ENCODE data around the gene COL21A1. TPM values are rescaled to one million over a fixed set of nuclear protein-coding genes. Genes with fewer than 3 reads are reported as not detected.

The COL21A1 gene
- total RNA-seq, 2 experiments from 2014 or later: not detected

DNA sequence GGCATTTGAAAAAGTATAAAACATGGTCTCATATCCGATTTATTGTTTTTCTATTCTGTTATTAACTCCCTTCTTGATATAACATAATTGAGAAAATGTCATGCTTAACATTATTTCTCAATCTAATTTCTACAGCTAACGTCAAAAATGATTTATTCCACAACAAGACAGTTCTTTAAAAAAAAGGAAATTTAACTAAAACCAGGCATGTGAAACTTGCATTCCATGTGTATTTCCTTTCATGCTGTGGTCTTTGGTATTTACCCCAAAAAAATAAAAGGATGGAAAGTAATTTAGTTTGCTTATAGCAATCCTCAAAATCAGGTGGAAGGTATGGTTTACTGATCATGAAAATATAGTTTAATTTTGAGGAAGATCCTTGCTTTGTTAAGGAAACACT, 142.8 kb downstream of the COL21A1 start:
- no peak overlapping the region for H2AFZ ChIP-seq (ENCODE audit: low read length)
- H3K4me2 ChIP-seq (ENCODE audit: low read length): no peak overlapping the region
- DNase-seq (ENCODE audit: low spot score): no peak
- no peaks in the 10 kb centered on the region for H3K9me2 ChIP-seq (ENCODE audit: insufficient read depth, low read length)
- H3K4me1 ChIP-seq (ENCODE audit: insufficient read depth, low read length, poor library complexity, severe bottlenecking): no peaks in the 10 kb centered on the region
- H3K79me2 ChIP-seq (ENCODE audit: insufficient read depth, low read depth, low read length): no peaks in the 10 kb centered on the region
- H3K9me3 ChIP-seq (ENCODE audit: low read length): no peaks in the 10 kb centered on the region
- ChIA-PET POLR2A (no interaction called here), CTCF (ENCODE audit: unreplicated experiment) (no interaction called here)
- H3K36me3 ChIP-seq (ENCODE audit: insufficient read depth, low read length): no peaks in the 10 kb centered on the region
- H3K4me3 ChIP-seq (ENCODE audit: low read depth, low read length, poor library complexity, severe bottlenecking): no peak overlapping the region
- H4K20me1 ChIP-seq (ENCODE audit: insufficient read depth, low read length): no peaks in the 10 kb centered on the region
- intact Hi-C loops (cut with micrococcal nuclease; ENCODE audit: unreplicated experiment): no loop called here
- H3K27ac ChIP-seq (ENCODE audit: low read depth, low read length, poor library complexity, severe bottlenecking): no peak overlapping the region
- no TSS peak for BruUV-seq (replicated peaks)
- TF ChIP-seq, protein P1, sequence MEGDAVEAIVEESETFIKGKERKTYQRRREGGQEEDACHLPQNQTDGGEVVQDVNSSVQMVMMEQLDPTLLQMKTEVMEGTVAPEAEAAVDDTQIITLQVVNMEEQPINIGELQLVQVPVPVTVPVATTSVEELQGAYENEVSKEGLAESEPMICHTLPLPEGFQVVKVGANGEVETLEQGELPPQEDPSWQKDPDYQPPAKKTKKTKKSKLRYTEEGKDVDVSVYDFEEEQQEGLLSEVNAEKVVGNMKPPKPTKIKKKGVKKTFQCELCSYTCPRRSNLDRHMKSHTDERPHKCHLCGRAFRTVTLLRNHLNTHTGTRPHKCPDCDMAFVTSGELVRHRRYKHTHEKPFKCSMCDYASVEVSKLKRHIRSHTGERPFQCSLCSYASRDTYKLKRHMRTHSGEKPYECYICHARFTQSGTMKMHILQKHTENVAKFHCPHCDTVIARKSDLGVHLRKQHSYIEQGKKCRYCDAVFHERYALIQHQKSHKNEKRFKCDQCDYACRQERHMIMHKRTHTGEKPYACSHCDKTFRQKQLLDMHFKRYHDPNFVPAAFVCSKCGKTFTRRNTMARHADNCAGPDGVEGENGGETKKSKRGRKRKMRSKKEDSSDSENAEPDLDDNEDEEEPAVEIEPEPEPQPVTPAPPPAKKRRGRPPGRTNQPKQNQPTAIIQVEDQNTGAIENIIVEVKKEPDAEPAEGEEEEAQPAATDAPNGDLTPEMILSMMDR (conservative IDR thresholded peaks at IDR 0.05; ENCODE audit: low read length): no peak
- TF ChIP-seq EZH2phosphoT487 (IDR thresholded peaks at IDR 0.05; ENCODE audit: borderline replicate concordance, low read depth, low read length): no peak

DNA sequence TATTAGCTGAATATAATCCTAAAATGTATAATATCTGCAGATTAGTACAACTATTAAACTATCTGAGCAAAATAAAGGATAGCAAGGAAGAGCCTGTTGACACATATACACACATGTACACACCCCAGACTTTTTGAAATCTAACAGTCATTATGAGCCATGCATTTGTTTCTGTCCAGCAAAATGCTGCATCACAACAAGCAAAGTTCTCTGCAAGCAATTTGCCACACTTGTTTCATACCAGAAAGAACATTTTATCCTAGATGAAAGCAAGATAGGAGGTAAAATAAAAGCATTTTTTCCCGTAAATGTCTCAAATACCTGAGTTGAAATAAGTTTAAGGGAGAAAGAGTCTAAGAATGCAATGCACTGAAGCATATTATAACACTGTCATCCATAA, 145.2 kb downstream of the COL21A1 start:
- intact Hi-C loops (cut with micrococcal nuclease; ENCODE audit: unreplicated experiment): no loop called here
- ChIA-PET POLR2A (interaction anchor here (0.5 to 0.7 kb wide), 3 partner anchors 11 to 164 kb away, joined by 3 to 5 read pairs (median 4); no protein-coding TSS in a partner anchor), CTCF (ENCODE audit: unreplicated experiment) (no interaction called here)
- no peaks in the 10 kb centered on the region for H3K36me3 ChIP-seq (ENCODE audit: insufficient read depth, low read length)
- H3K79me2 ChIP-seq (ENCODE audit: insufficient read depth, low read depth, low read length): no peaks in the 10 kb centered on the region
- no peaks in the 10 kb centered on the region for H4K20me1 ChIP-seq (ENCODE audit: insufficient read depth, low read length)
- no peaks in the 10 kb centered on the region for H3K4me1 ChIP-seq (ENCODE audit: insufficient read depth, low read length, poor library complexity, severe bottlenecking)
- no TSS peak for BruUV-seq (replicated peaks)
- no peak overlapping the region for H3K4me3 ChIP-seq (ENCODE audit: low read depth, low read length, poor library complexity, severe bottlenecking)
- H3K4me2 ChIP-seq (ENCODE audit: low read length): no peak overlapping the region
- H3K27ac ChIP-seq (ENCODE audit: low read depth, low read length, poor library complexity, severe bottlenecking): no peak overlapping the region
- DNase-seq (ENCODE audit: low spot score): no peak
- no peaks in the 10 kb centered on the region for H3K9me3 ChIP-seq (ENCODE audit: low read length)
- no peaks in the 10 kb centered on the region for H3K9me2 ChIP-seq (ENCODE audit: insufficient read depth, low read length)
- no peak overlapping the region for H2AFZ ChIP-seq (ENCODE audit: low read length)
- no peak for TF ChIP-seq EZH2phosphoT487 (IDR thresholded peaks at IDR 0.05; ENCODE audit: borderline replicate concordance, low read depth, low read length)
- TF ChIP-seq, protein P1 (conservative IDR thresholded peaks at IDR 0.05; ENCODE audit: low read length): no peak

DNA sequence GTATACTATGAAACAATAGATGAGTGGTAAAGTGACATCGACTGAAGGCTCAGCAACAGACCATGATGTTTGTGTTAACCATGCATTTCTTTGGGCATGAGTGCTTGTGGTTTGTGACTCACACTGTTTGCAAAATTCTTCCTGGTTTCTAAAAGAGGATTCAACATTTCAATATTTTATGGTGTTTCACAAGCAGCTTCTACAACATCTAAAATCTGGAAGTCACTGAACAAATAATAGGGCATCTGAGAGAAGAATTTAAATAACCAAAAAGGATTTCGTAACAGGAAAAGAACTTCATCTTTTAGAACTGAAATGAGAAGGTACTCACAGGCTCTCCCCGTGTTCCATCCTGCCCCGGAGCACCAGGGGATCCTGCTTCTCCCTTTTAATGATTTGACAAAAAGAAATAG, 146.2 kb downstream of the COL21A1 start:
- no peak for DNase-seq (ENCODE audit: low spot score)
- TF ChIP-seq EZH2phosphoT487 (IDR thresholded peaks at IDR 0.05; ENCODE audit: borderline replicate concordance, low read depth, low read length): no peak
- TF ChIP-seq, protein P1 (conservative IDR thresholded peaks at IDR 0.05; ENCODE audit: low read length): no peak
- ChIA-PET CTCF (ENCODE audit: unreplicated experiment) (no interaction called here), POLR2A (interaction anchor here (0.5 to 0.7 kb wide), 2 partner anchors 9 to 66 kb away, joined by 4 read pairs; no protein-coding TSS in a partner anchor)
- no peaks in the 10 kb centered on the region for H4K20me1 ChIP-seq (ENCODE audit: insufficient read depth, low read length)
- H3K4me3 ChIP-seq (ENCODE audit: low read depth, low read length, poor library complexity, severe bottlenecking): no peak overlapping the region
- H3K9me2 ChIP-seq (ENCODE audit: insufficient read depth, low read length): no peaks in the 10 kb centered on the region
- intact Hi-C loops (cut with micrococcal nuclease; ENCODE audit: unreplicated experiment): no loop called here
- H3K36me3 ChIP-seq (ENCODE audit: insufficient read depth, low read length): no peaks in the 10 kb centered on the region
- no peaks in the 10 kb centered on the region for H3K9me3 ChIP-seq (ENCODE audit: low read length)
- H2AFZ ChIP-seq (ENCODE audit: low read length): no peak overlapping the region
- H3K79me2 ChIP-seq (ENCODE audit: insufficient read depth, low read depth, low read length): no peaks in the 10 kb centered on the region
- H3K27ac ChIP-seq (ENCODE audit: low read depth, low read length, poor library complexity, severe bottlenecking): no peak overlapping the region
- no peaks in the 10 kb centered on the region for H3K4me1 ChIP-seq (ENCODE audit: insufficient read depth, low read length, poor library complexity, severe bottlenecking)
- BruUV-seq (replicated peaks): no TSS peak
- no peak overlapping the region for H3K4me2 ChIP-seq (ENCODE audit: low read length)
